SU-DHL-6 (cell line): Measurements from ENCODE around the gene AACS.

Source experiments
- H2AFZ ChIP-seq: fragments of 200-600 bp; sonication (generic); 2 replicates; pipeline ENCODE4 v1.6.1; 2014; ENCODE audit warnings: low read depth, mild to moderate bottlenecking, moderate library complexity, mixed read lengths, antibody characterized with exemption, low read length; ENCODE audit not compliant: severe bottlenecking
- H3F3A ChIP-seq: fragments of 200-600 bp; shearing (Covaris generic); 2 replicates; pipeline ENCODE4 v1.6.0; 2016; ENCODE audit warnings: antibody characterized with exemption, mild to moderate bottlenecking; ENCODE audit not compliant: insufficient read depth
- H3K27ac ChIP-seq: fragments of 200-600 bp; sonication (generic); 2 replicates; pipeline ENCODE4 v1.5.1; 2016; ENCODE audit warnings: low read depth, mild to moderate bottlenecking, low read length, moderate library complexity, mixed read lengths
- H3K27me3 ChIP-seq: fragments of 200-600 bp; sonication (generic), shearing (Covaris generic); 2 replicates; pipeline ENCODE4 v1.6.0; 2014; ENCODE audit warnings: mild to moderate bottlenecking, low read length
- H3K36me3 ChIP-seq: fragments of 200-600 bp; sonication (generic); 2 replicates; pipeline ENCODE4 v1.6.1; 2014; ENCODE audit warnings: mild to moderate bottlenecking, low read length, mixed read lengths
- H3K4me2 ChIP-seq: fragments of 300-600, 200-600 bp; shearing (Covaris generic), sonication (generic); 2 replicates; pipeline ENCODE4 v1.6.0; 2014; ENCODE audit warnings: low read length, low read depth, mild to moderate bottlenecking; ENCODE audit not compliant: poor library complexity, severe bottlenecking
- H3K4me3 ChIP-seq: fragments of 200-600 bp; sonication (generic); 2 replicates; pipeline ENCODE4 v1.5.1; 2014; ENCODE audit warnings: antibody characterized with exemption, low read length, mild to moderate bottlenecking, mixed read lengths; ENCODE audit not compliant: insufficient read depth, poor library complexity, severe bottlenecking
- H3K79me2 ChIP-seq: fragments of 200-600 bp; sonication (generic); 2 replicates; pipeline ENCODE4 v1.6.1; 2014; ENCODE audit warnings: mild to moderate bottlenecking, low read length, moderate library complexity; ENCODE audit not compliant: insufficient read depth
- H3K9ac ChIP-seq: fragments of 200-600 bp; sonication (generic); 2 replicates; pipeline ENCODE4 v1.7.0; 2014; ENCODE audit warnings: mild to moderate bottlenecking, low read length
- H3K9me2 ChIP-seq: fragments of 200-600 bp; sonication (generic); replicated peaks from 2 replicates; pipeline ENCODE4 v1.6.1; 2014; ENCODE audit warnings: low read length; ENCODE audit not compliant: insufficient read depth
- H3K9me3 ChIP-seq: fragments of 200-600 bp; sonication (generic); 2 replicates; pipeline ENCODE4 v1.6.1; 2014; ENCODE audit warnings: low read length, mixed read lengths; ENCODE audit not compliant: insufficient read depth
- H4K20me1 ChIP-seq: fragments of 200-600 bp; sonication (generic); 2 replicates; pipeline ENCODE4 v1.6.1; 2014; ENCODE audit warnings: low read depth, mild to moderate bottlenecking, antibody characterized with exemption, low read length, moderate library complexity, mixed read lengths
- CTCF ChIP-seq: fragments of 200-600 bp; sonication (generic); IDR thresholded peaks from one replicate; pipeline ENCODE4 v1.5.1; 2017; ENCODE audit warnings: antibody characterized with exemption, mild to moderate bottlenecking, low read length, moderate library complexity; ENCODE audit not compliant: insufficient read depth, poor library complexity, severe bottlenecking
- EZH2phosphoT487 ChIP-seq: fragments of 200-600 bp; sonication (generic), shearing (Covaris generic); conservative IDR thresholded peaks from 2 replicates; pipeline ENCODE4 v1.6.1; 2018; ENCODE audit warnings: mild to moderate bottlenecking, antibody characterized with exemption, low read length, moderate library complexity, mixed read lengths

AACS gene

GRCh38 chr12:125065021-125065918, at the start of gene AACS:
Gene AACS, plus strand, starts transcription at chr12:125065435. Its CDS starts 150 bp downstream, at chr12:125065585.
- Histone ChIP-seq H3K4me3 (peak within 1 kb of the TSS; percentile 95), H4K20me1 (no peaks in the 10 kb centered on the region), H3F3A (no peaks in the 10 kb centered on the region), H3K4me2 (peak within 1 kb of the TSS; percentile 90), H3K27ac (peak within 1 kb of the TSS; percentile 16; the same call in 1 of the 2 replicates), H3K9me2 (no peaks in the 10 kb centered on the region), H3K27me3 (no peaks in the 10 kb centered on the region), H3K79me2 (peaks cover 5% of the 10 kb centered on the region; the same call in 1 of the 2 replicates), H3K9me3 (peaks cover 10% of the 10 kb centered on the region; the same call in 1 of the 2 replicates), H3K36me3 (no peaks in the 10 kb centered on the region), H3K9ac (peak within 1 kb of the TSS; percentile 84), H2AFZ (peak within 1 kb of the TSS; percentile 99)
- TF ChIP-seq EZH2phosphoT487 (no peak), CTCF (no peak)

GRCh38 chr12:125015680-125016310, 49.4 kb upstream of the AACS start:
- Histone ChIP-seq H3K9ac (no peak overlapping the region), H3F3A (peaks cover 3% of the 10 kb centered on the region; the same call in 1 of the 2 replicates), H3K36me3 (peaks cover 13% of the 10 kb centered on the region; the same call in 1 of the 2 replicates), H2AFZ (no peak overlapping the region), H3K27me3 (no peaks in the 10 kb centered on the region), H3K79me2 (peaks cover 54% of the 10 kb centered on the region), H3K27ac (no peak overlapping the region), H3K9me3 (no peaks in the 10 kb centered on the region), H3K4me2 (no peak overlapping the region), H3K4me3 (no peak overlapping the region), H3K9me2 (no peaks in the 10 kb centered on the region), H4K20me1 (peaks cover 16% of the 10 kb centered on the region; the same call in 1 of the 2 replicates)
- TF ChIP-seq EZH2phosphoT487 (no peak), CTCF (no peak)

GRCh38 chr12:125017801-125018200, 47.4 kb upstream of the AACS start:
- no peak overlapping the region for H3K4me3 ChIP-seq
- H3K27me3 ChIP-seq: no peaks in the 10 kb centered on the region
- H2AFZ ChIP-seq: no peak overlapping the region
- peaks cover 14% of the 10 kb centered on the region; the same call in 1 of the 2 replicates for H3K36me3 ChIP-seq
- no peak overlapping the region for H3K4me2 ChIP-seq
- no peak overlapping the region for H3K9ac ChIP-seq
- H3K9me2 ChIP-seq: no peaks in the 10 kb centered on the region
- peaks cover 3% of the 10 kb centered on the region; the same call in 1 of the 2 replicates for H3F3A ChIP-seq
- H4K20me1 ChIP-seq: no peaks in the 10 kb centered on the region
- H3K9me3 ChIP-seq: no peaks in the 10 kb centered on the region
- TF ChIP-seq EZH2phosphoT487 (no peak), CTCF (no peak)
- H3K27ac ChIP-seq: no peak overlapping the region
- H3K79me2 ChIP-seq: peaks cover 44% of the 10 kb centered on the region; the same call in 1 of the 2 replicates
